Measurements from ENCODE around the gene MRPS35.

- TF ChIP-seq CTCF (IDR thresholded peaks at IDR 0.05 in 4 of 5, conservative IDR thresholded peaks at IDR 0.05 in 1 of 5) = no peak
- no peak for TF ChIP-seq POLR2A (IDR thresholded peaks at IDR 0.05)
Observed at GRCh38 chr12:27732281-27732680, 21.6 kb downstream of the MRPS35 start.

Data from gastrocnemius medialis (tissue), 4 donors.